ENCODE results near the gene CRP.

Gene CRP

DNA sequence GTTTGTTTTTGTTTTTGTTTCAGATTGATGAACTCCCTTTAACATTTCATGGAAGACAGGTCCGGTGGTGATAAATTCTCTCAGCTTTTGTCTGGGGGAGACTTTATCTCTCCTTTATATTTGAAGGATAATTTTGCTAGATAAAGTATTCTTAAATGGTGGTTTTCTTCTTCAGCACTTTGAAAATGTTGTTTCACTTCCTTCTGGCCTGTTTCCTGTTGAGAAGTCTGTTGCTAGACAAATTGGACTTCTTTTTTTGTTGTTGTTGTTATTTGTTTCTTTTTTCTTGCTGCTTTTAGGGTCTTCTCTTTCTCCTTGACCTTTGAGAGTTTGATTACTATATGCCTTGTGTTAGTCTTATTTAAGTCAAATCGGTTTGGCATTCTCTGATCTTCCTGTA, 50.8 kb downstream of the CRP start:
- Histone ChIP-seq H2AFZ (ENCODE audit: low read length) (no peak overlapping the region), H3K9me3 (ENCODE audit: insufficient read depth, low read depth, low read length) (no peaks in the 10 kb centered on the region; the same call in 1 of the 2 replicates), H4K20me1 (ENCODE audit: insufficient read depth, low read length, poor library complexity, severe bottlenecking) (no peaks in the 10 kb centered on the region), H3F3A (ENCODE audit: low read depth) (no peaks in the 10 kb centered on the region), H3K4me2 (ENCODE audit: low read depth, low read length, poor library complexity, severe bottlenecking) (no peak overlapping the region), H3K9me2 (replicated peaks; ENCODE audit: low read depth, low read length) (no peaks in the 10 kb centered on the region), H3K36me3 (ENCODE audit: insufficient read depth, low read length) (no peaks in the 10 kb centered on the region), H3K4me3 (ENCODE audit: low read length, poor library complexity, severe bottlenecking) (no peak overlapping the region), H3K4me1 (ENCODE audit: insufficient read depth, low read length, poor library complexity, severe bottlenecking) (no peaks in the 10 kb centered on the region), H3K9ac (ENCODE audit: low read depth, low read length, poor library complexity, severe bottlenecking) (no peak overlapping the region), H3K27me3 (ENCODE audit: insufficient read depth, low read length, poor library complexity, severe bottlenecking) (no peaks in the 10 kb centered on the region), H3K79me2 (ENCODE audit: insufficient read depth, low read length) (no peaks in the 10 kb centered on the region)
- TF ChIP-seq EZH2phosphoT487 (IDR thresholded peaks at IDR 0.05; ENCODE audit: borderline replicate concordance), result no peak
- TF ChIP-seq, protein P1, sequence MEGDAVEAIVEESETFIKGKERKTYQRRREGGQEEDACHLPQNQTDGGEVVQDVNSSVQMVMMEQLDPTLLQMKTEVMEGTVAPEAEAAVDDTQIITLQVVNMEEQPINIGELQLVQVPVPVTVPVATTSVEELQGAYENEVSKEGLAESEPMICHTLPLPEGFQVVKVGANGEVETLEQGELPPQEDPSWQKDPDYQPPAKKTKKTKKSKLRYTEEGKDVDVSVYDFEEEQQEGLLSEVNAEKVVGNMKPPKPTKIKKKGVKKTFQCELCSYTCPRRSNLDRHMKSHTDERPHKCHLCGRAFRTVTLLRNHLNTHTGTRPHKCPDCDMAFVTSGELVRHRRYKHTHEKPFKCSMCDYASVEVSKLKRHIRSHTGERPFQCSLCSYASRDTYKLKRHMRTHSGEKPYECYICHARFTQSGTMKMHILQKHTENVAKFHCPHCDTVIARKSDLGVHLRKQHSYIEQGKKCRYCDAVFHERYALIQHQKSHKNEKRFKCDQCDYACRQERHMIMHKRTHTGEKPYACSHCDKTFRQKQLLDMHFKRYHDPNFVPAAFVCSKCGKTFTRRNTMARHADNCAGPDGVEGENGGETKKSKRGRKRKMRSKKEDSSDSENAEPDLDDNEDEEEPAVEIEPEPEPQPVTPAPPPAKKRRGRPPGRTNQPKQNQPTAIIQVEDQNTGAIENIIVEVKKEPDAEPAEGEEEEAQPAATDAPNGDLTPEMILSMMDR (conservative IDR thresholded peaks at IDR 0.05; ENCODE audit: low read length), result no peak

Data from Loucy (cell line).